Smooth muscle cell (in vitro differentiated cells): ENCODE data around the gene SSRP1. TPM values are rescaled to one million over a fixed set of nuclear protein-coding genes. Genes with fewer than 3 reads are reported as not detected.

ENCODE experiments used
- DNase-seq: peaks from one replicate; lab custom pipeline; 2025; ENCODE audit not compliant: unreplicated experiment; lab: John Stamatoyannopoulos, UW
- H2AFZ ChIP-seq: fragments of 200-600 bp; sonication (generic); 2 replicates; pipeline ENCODE4 v1.6.0; 2016; ENCODE audit warnings: antibody characterized with exemption, low read depth, mild to moderate bottlenecking
- H3F3A ChIP-seq: fragments of 200-600 bp; sonication (generic); 2 replicates; pipeline ENCODE4 v1.6.0; 2017; ENCODE audit warnings: antibody characterized with exemption, low read depth
- H3K27ac ChIP-seq: fragments of 200-600 bp; sonication (generic); 2 replicates; pipeline ENCODE4 v1.5.1; 2016; ENCODE audit warnings: low read depth, mild to moderate bottlenecking
- H3K27me3 ChIP-seq: fragments of 200-600 bp; sonication (generic); 2 replicates; pipeline ENCODE4 v1.6.1; 2016; ENCODE audit warnings: low read depth, mild to moderate bottlenecking
- H3K36me3 ChIP-seq: fragments of 200-600 bp; sonication (generic); 2 replicates; pipeline ENCODE4 v1.5.1; 2016; ENCODE audit warnings: low read depth
- H3K4me1 ChIP-seq: fragments of 200-600 bp; sonication (generic); 2 replicates; pipeline ENCODE4 v1.5.1; 2016; ENCODE audit warnings: low read depth
- H3K4me2 ChIP-seq: fragments of 200-600 bp; sonication (generic); 2 replicates; pipeline ENCODE4 v1.6.0; 2016; ENCODE audit warnings: mild to moderate bottlenecking
- H3K4me3 ChIP-seq: fragments of 200-600 bp; sonication (generic); 2 replicates; pipeline ENCODE4 v1.5.1; 2016; ENCODE audit warnings: mild to moderate bottlenecking
- H3K79me2 ChIP-seq: fragments of 200-600 bp; sonication (generic); 2 replicates; pipeline ENCODE4 v1.6.0; 2016; ENCODE audit warnings: low read depth, mild to moderate bottlenecking
- H3K9ac ChIP-seq: fragments of 200-600 bp; sonication (generic); 2 replicates; pipeline ENCODE4 v1.6.0; 2016; ENCODE audit warnings: low read depth
- H3K9me3 ChIP-seq: fragments of 200-600 bp; sonication (generic); replicated peaks from 2 replicates; pipeline ENCODE4 v1.5.1; 2016; ENCODE audit warnings: low read depth
- H4K20me1 ChIP-seq: fragments of 200-600 bp; sonication (generic); 2 replicates; pipeline ENCODE4 v1.6.0; 2016; ENCODE audit warnings: low read depth
- CTCF ChIP-seq: fragments of 200-600 bp; sonication (generic); IDR thresholded peaks from 2 replicates; pipeline ENCODE4 v1.5.1; 2017; ENCODE audit warnings: borderline replicate concordance, mild to moderate bottlenecking, antibody characterized with exemption; ENCODE audit not compliant: insufficient read depth, poor library complexity, severe bottlenecking
- WGBS: methylation state at CpG from one replicate; pipeline ENCODE4 v1.1.7; 2016; ENCODE audit warnings: low lambda C conversion rate; 5-methylcytosine and 5-hydroxymethylcytosine counted together
- polyA plus RNA-seq: library from polyadenylated mRNA; unstranded; fragments of >200 nt; fragmentation: Nextera tagmentation; extraction: Ambion mirVana; gene quantifications from 2 replicates; pipeline ENCODE4 v1.2.1, GENCODE V29; 2016
- total RNA-seq: library from RNA; depleted of rRNA; stranded (reverse); fragments of >200 nt; gene quantifications from 2 replicates; pipeline ENCODE4 v1.2.3, GENCODE V29; 2014

The SSRP1 gene
- total and polyA plus RNA-seq, 2 experiments from 2014 or later = 46.0 to 57.6 TPM

GRCh38 chr11:57324886-57325734, 10.6 kb downstream of the SSRP1 start, which contains the start of gene TNKS1BP1:
Gene TNKS1BP1 (minus strand): TSS chr11:57324952. CDS start chr11:57321885, 3,067 bp downstream.
- Histone ChIP-seq H3K4me2 (peak within 1 kb of the TSS; percentile 100), H3K9ac (peak within 1 kb of the TSS; percentile 89), H3K79me2 (peaks cover 36% of the 10 kb centered on the region), H2AFZ (peak within 1 kb of the TSS; percentile 65), H3K36me3 (no peaks in the 10 kb centered on the region), H4K20me1 (peaks cover 26% of the 10 kb centered on the region), H3K4me3 (peak within 1 kb of the TSS; percentile 95), H3K27me3 (no peaks in the 10 kb centered on the region), H3F3A (peaks cover 27% of the 10 kb centered on the region), H3K27ac (peak within 1 kb of the TSS; percentile 91), H3K9me3 (no peaks in the 10 kb centered on the region), H3K4me1 (peaks cover 39% of the 10 kb centered on the region)
- peak; percentile 89 for DNase-seq
- TF ChIP-seq CTCF = no peak
- WGBS = 3% methylated on average over 61 of the region's 61 CpGs

- Histone ChIP-seq H2AFZ (no peak overlapping the region), H3K4me3 (peak overlapping the region; percentile 95), H3K36me3 (no peaks in the 10 kb centered on the region), H3F3A (peaks cover 27% of the 10 kb centered on the region), H3K27me3 (no peaks in the 10 kb centered on the region), H4K20me1 (peaks cover 33% of the 10 kb centered on the region), H3K4me1 (peaks cover 39% of the 10 kb centered on the region), H3K9me3 (no peaks in the 10 kb centered on the region), H3K4me2 (peak overlapping the region; percentile 100), H3K9ac (peak overlapping the region; percentile 80), H3K27ac (peak overlapping the region; percentile 91), H3K79me2 (peaks cover 43% of the 10 kb centered on the region)
- 1% methylated on average over 15 of the region's 64 CpGs for WGBS
- no peak for TF ChIP-seq CTCF
- peak; percentile 49 for DNase-seq
Observed at GRCh38 chr11:57324154-57324885, 11.4 kb downstream of the SSRP1 start.

GRCh38 chr11:57323855-57324153, 11.9 kb downstream of the SSRP1 start:
- DNase-seq = no peak
- Histone ChIP-seq H3K79me2 (peaks cover 45% of the 10 kb centered on the region), H3K27me3 (no peaks in the 10 kb centered on the region), H3K27ac (peak overlapping the region; percentile 91), H3F3A (peaks cover 27% of the 10 kb centered on the region), H3K4me2 (peak overlapping the region; percentile 100), H3K4me1 (peaks cover 39% of the 10 kb centered on the region), H3K4me3 (peak overlapping the region; percentile 95), H2AFZ (no peak overlapping the region), H3K9me3 (no peaks in the 10 kb centered on the region), H4K20me1 (peaks cover 38% of the 10 kb centered on the region), H3K36me3 (no peaks in the 10 kb centered on the region), H3K9ac (peak overlapping the region; percentile 80)
- WGBS = 9% methylated on average over 9 of the region's 9 CpGs
- TF ChIP-seq CTCF = no peak
